Measurements from ENCODE around the gene TMEM212.

Gene TMEM212

GRCh38 chr3:171846597-171846996 lies 3.4 kb downstream of the TMEM212 start:
- no peak for TF ChIP-seq CTCF (IDR thresholded peaks at IDR 0.05; ENCODE audit: borderline replicate concordance, insufficient read depth, low read depth, low read length)
- H3K4me3 ChIP-seq (ENCODE audit: low read depth, low read length), result no peak overlapping the region

GRCh38 chr3:171847133-171847532 lies 4.0 kb downstream of the TMEM212 start:
- no peak for TF ChIP-seq CTCF (IDR thresholded peaks at IDR 0.05; ENCODE audit: borderline replicate concordance, insufficient read depth, low read depth, low read length)

GRCh38 chr3:171847595-171848259 lies 4.6 kb downstream of the TMEM212 start:
- H3K4me3 ChIP-seq (ENCODE audit: low read depth, low read length), result no peak overlapping the region
- no peak for TF ChIP-seq CTCF (IDR thresholded peaks at IDR 0.05; ENCODE audit: borderline replicate concordance, insufficient read depth, low read depth, low read length)

More at GRCh38 chr3:171847133-171847532, 4.0 kb downstream of the TMEM212 start:
- H3K4me3 ChIP-seq (ENCODE audit: low read depth, low read length), result no peak overlapping the region

- TF ChIP-seq CTCF (IDR thresholded peaks at IDR 0.05; ENCODE audit: borderline replicate concordance, insufficient read depth, low read depth, low read length), result no peak
- H3K4me3 ChIP-seq (ENCODE audit: low read depth, low read length), result no peak overlapping the region
Measured at GRCh38 chr3:171849617-171850319, 6.6 kb downstream of the TMEM212 start.

GRCh38 chr3:171850320-171850959 lies 7.3 kb downstream of the TMEM212 start:
- no peak overlapping the region for H3K4me3 ChIP-seq (ENCODE audit: low read depth, low read length)
- TF ChIP-seq CTCF (IDR thresholded peaks at IDR 0.05; ENCODE audit: borderline replicate concordance, insufficient read depth, low read depth, low read length), result no peak

- no peak overlapping the region for H3K4me3 ChIP-seq (ENCODE audit: low read depth, low read length)
- no peak for TF ChIP-seq CTCF (IDR thresholded peaks at IDR 0.05; ENCODE audit: borderline replicate concordance, insufficient read depth, low read depth, low read length)
Measured at GRCh38 chr3:171850960-171851659, 8.0 kb downstream of the TMEM212 start.

All from GM12875 (cell line).